ENCODE measurements around the gene KRTAP1-4. TPM values are rescaled to one million over a fixed set of nuclear protein-coding genes. Genes with fewer than 3 reads are reported as not detected.

Gene KRTAP1-4
- total RNA-seq (2022) (not detected in 2 replicates), Bru-seq, nascent RNA (not detected), BruChase-seq, experiment 1, labeled RNA remaining after a 2-hour chase (not detected), BruChase-seq, experiment 2, labeled RNA remaining after a 6-hour chase (not detected)
- long read RNA-seq, result 0 reads

GRCh38 chr17:41029633-41030245 is at the start of gene KRTAP1-4:
KRTAP1-4 (minus strand) TSS chr17:41030195; CDS start chr17:41030078, 117 bp downstream.
- no peaks in the 10 kb centered on the region for H3K9me3 Mint-ChIP-seq (ENCODE audit: unreplicated experiment)
- CTCF ChIA-PET, result no interaction called here
- intact Hi-C loops (cut with micrococcal nuclease; ENCODE audit: unreplicated experiment), result no loop called here
- no peak within 1 kb of the TSS for H3K27ac Mint-ChIP-seq (ENCODE audit: unreplicated experiment)
- Histone ChIP-seq H3K9me3 (no peaks in the 10 kb centered on the region), H3K4me1 (no peaks in the 10 kb centered on the region), H3K27me3 (replicated peaks; ENCODE audit: control insufficient read depth, insufficient read depth, low read length) (no peaks in the 10 kb centered on the region), H3K36me3 (ENCODE audit: control insufficient read depth, insufficient read depth, low read length) (no peaks in the 10 kb centered on the region), H3K4me3 (ENCODE audit: low read depth, low read length) (no peak within 1 kb of the TSS)
- BruUV-seq (replicated peaks), result no TSS peak
- H3K27me3 Mint-ChIP-seq (ENCODE audit: insufficient read depth, unreplicated experiment), result no peaks in the 10 kb centered on the region
- no peak for TF ChIP-seq CTCF (IDR thresholded peaks at IDR 0.05; ENCODE audit: insufficient read depth in 1 of 2, low read depth in 1 of 2, low read length in 1 of 2, severe bottlenecking in 1 of 2, unreplicated experiment in 1 of 2)
- no peak within 1 kb of the TSS for H3K4me3 Mint-ChIP-seq (ENCODE audit: unreplicated experiment)
- POLR2A ChIA-PET, result no interaction called here
- H3K36me3 Mint-ChIP-seq (ENCODE audit: insufficient read depth, unreplicated experiment), result no peaks in the 10 kb centered on the region
- DNase-seq, result no peak
- H3K4me1 Mint-ChIP-seq (ENCODE audit: low read depth, unreplicated experiment), result peaks cover under 1% of the 10 kb centered on the region

- peaks cover 4% of the 10 kb centered on the region for H3K36me3 Mint-ChIP-seq (ENCODE audit: insufficient read depth, unreplicated experiment)
- DNase-seq, result no peak
- Histone ChIP-seq H3K27me3 (replicated peaks; ENCODE audit: control insufficient read depth, insufficient read depth, low read length) (no peaks in the 10 kb centered on the region), H3K4me1 (no peaks in the 10 kb centered on the region), H3K36me3 (ENCODE audit: control insufficient read depth, insufficient read depth, low read length) (no peaks in the 10 kb centered on the region), H3K4me3 (ENCODE audit: low read depth, low read length) (no peak overlapping the region), H3K9me3 (no peaks in the 10 kb centered on the region; the same call in 1 of the 2 replicates)
- TF ChIP-seq CTCF (IDR thresholded peaks at IDR 0.05; ENCODE audit: insufficient read depth in 1 of 2, low read depth in 1 of 2, low read length in 1 of 2, severe bottlenecking in 1 of 2, unreplicated experiment in 1 of 2), result no peak
- H3K4me1 Mint-ChIP-seq (ENCODE audit: low read depth, unreplicated experiment), result no peaks in the 10 kb centered on the region
- ChIA-PET POLR2A (no interaction called here), CTCF (no interaction called here)
- peaks cover 17% of the 10 kb centered on the region for H3K9me3 Mint-ChIP-seq (ENCODE audit: unreplicated experiment)
- H3K27ac Mint-ChIP-seq (ENCODE audit: unreplicated experiment), result no peak overlapping the region
- no peak overlapping the region for H3K4me3 Mint-ChIP-seq (ENCODE audit: unreplicated experiment)
- intact Hi-C loops (cut with micrococcal nuclease; ENCODE audit: unreplicated experiment), result no loop called here
- BruUV-seq (replicated peaks), result no TSS peak
- no peaks in the 10 kb centered on the region for H3K27me3 Mint-ChIP-seq (ENCODE audit: insufficient read depth, unreplicated experiment)
Measured at GRCh38 chr17:41076788-41077187, 46.8 kb upstream of the KRTAP1-4 start.

- CTCF ChIA-PET, result no interaction called here
- no peak for DNase-seq
- no peak for TF ChIP-seq CTCF (IDR thresholded peaks at IDR 0.05; ENCODE audit: insufficient read depth in 1 of 2, low read depth in 1 of 2, low read length in 1 of 2, severe bottlenecking in 1 of 2, unreplicated experiment in 1 of 2)
- Histone ChIP-seq H3K4me3 (ENCODE audit: low read depth, low read length) (no peak overlapping the region), H3K27me3 (replicated peaks; ENCODE audit: control insufficient read depth, insufficient read depth, low read length) (no peaks in the 10 kb centered on the region), H3K36me3 (ENCODE audit: control insufficient read depth, insufficient read depth, low read length) (no peaks in the 10 kb centered on the region), H3K9me3 (no peaks in the 10 kb centered on the region; the same call in 1 of the 2 replicates), H3K4me1 (no peaks in the 10 kb centered on the region)
- H3K9me3 Mint-ChIP-seq (ENCODE audit: unreplicated experiment), result peaks cover 17% of the 10 kb centered on the region
- intact Hi-C loops (cut with micrococcal nuclease; ENCODE audit: unreplicated experiment), result no loop called here
- POLR2A ChIA-PET, result no interaction called here
- H3K4me1 Mint-ChIP-seq (ENCODE audit: low read depth, unreplicated experiment), result no peaks in the 10 kb centered on the region
- no peaks in the 10 kb centered on the region for H3K27me3 Mint-ChIP-seq (ENCODE audit: insufficient read depth, unreplicated experiment)
- H3K36me3 Mint-ChIP-seq (ENCODE audit: insufficient read depth, unreplicated experiment), result peaks cover 4% of the 10 kb centered on the region
- no peak overlapping the region for H3K27ac Mint-ChIP-seq (ENCODE audit: unreplicated experiment)
- no peak overlapping the region for H3K4me3 Mint-ChIP-seq (ENCODE audit: unreplicated experiment)
- BruUV-seq (replicated peaks), result no TSS peak
Measured at GRCh38 chr17:41073676-41074075, 43.7 kb upstream of the KRTAP1-4 start.

All from Caco-2 (cell line).